Natural killer cell (primary cell): Measurements from ENCODE around the gene HBG2. TPM values are rescaled to one million over a fixed set of nuclear protein-coding genes. Genes with fewer than 3 reads are reported as not detected.

ENCODE experiments used
- ATAC-seq, 3 donors: fragments of 150-1000 bp in 2 of 3; fragments of 200-7000 bp in 1 of 3; cut with Tn5 transposase; 1 replicate in 1 of 3; 2 replicates in 2 of 3; pipeline ENCODE4 v1.10.0; 2021; ENCODE audit warnings: mild to moderate bottlenecking in 2 of 3, moderate library complexity in 2 of 3
- DNase-seq, 2 donors: peaks; one replicate each; pipeline versions ENCODE4 v3.0.0 to v3.0.0-alpha.2; 2013 to 2021; ENCODE audit warnings: mixed read lengths in 1 of 2
- H3K27ac ChIP-seq: one replicate; pipeline ENCODE4 v1.5.1; 2013; ENCODE audit warnings: mild to moderate bottlenecking, low read length
- H3K27me3 ChIP-seq: one replicate; pipeline ENCODE4 v1.6.1; 2013; ENCODE audit warnings: low read length; ENCODE audit not compliant: control insufficient read depth, insufficient read depth
- H3K36me3 ChIP-seq: one replicate; pipeline ENCODE4 v1.6.1; 2013; ENCODE audit warnings: low read length; ENCODE audit not compliant: control insufficient read depth, insufficient read depth
- H3K4me1 ChIP-seq: one replicate; pipeline ENCODE4 v1.6.1; 2013; ENCODE audit warnings: low read length; ENCODE audit not compliant: control insufficient read depth, insufficient read depth
- H3K4me3 ChIP-seq: one replicate; pipeline ENCODE4 v1.5.1; 2013; ENCODE audit warnings: low read length
- H3K9me3 ChIP-seq: one replicate; pipeline ENCODE4 v1.6.1; 2013; ENCODE audit warnings: low read length; ENCODE audit not compliant: control insufficient read depth, insufficient read depth
- H3K27ac Mint-ChIP-seq, 2 donors: one replicate each; pipeline ENCODE4 v1.8.0; 2022; ENCODE audit warnings: mild to moderate bottlenecking in 2 of 2, mixed read lengths in 2 of 2, moderate library complexity in 1 of 2
- H3K27me3 Mint-ChIP-seq, 2 donors: one replicate each; pipeline ENCODE4 v1.8.0; 2022; ENCODE audit warnings: low read depth in 2 of 2, mixed read lengths in 2 of 2
- H3K36me3 Mint-ChIP-seq: one replicate; pipeline ENCODE4 v1.8.0; 2022; ENCODE audit warnings: mixed read lengths
- H3K4me1 Mint-ChIP-seq, 2 donors: one replicate each; pipeline ENCODE4 v1.8.0; 2022; ENCODE audit warnings: mixed read lengths in 2 of 2
- H3K4me3 Mint-ChIP-seq: one replicate; pipeline ENCODE4 v1.8.0; 2022; ENCODE audit warnings: mild to moderate bottlenecking, moderate library complexity, mixed read lengths
- H3K9me3 Mint-ChIP-seq, 2 donors: one replicate each; pipeline ENCODE4 v1.8.0; 2022; ENCODE audit warnings: mixed read lengths in 2 of 2
- CTCF ChIP-seq: fragments of 200-600 bp; IDR thresholded peaks from one replicate; pipeline ENCODE4 v1.8.0; 2022; ENCODE audit warnings: antibody characterized with exemption
- WGBS: methylation state at CpG from one replicate; pipeline ENCODE4 v1.1.7; 2013; ENCODE audit warnings: missing lambda C conversion rate; ENCODE audit not compliant: insufficient coverage; 5-methylcytosine and 5-hydroxymethylcytosine counted together
- intact Hi-C: fragments of 100-400 bp; cut with micrococcal nuclease; formaldehyde crosslinking; loops from one replicate; pipeline ENCODE4 v1.14.2; 2022
- total RNA-seq, 4 donors: library from RNA; stranded (reverse); fragments of 120-200 nt in 1 of 4; gene quantifications; one replicate each; pipeline versions ENCODE4 v1.2.3 to v1.2.4, GENCODE V29; 2013 to 2022

The HBG2 gene
- total RNA-seq, 3 donors from 2014 or later (not counting 1 experiment from before 2014, with no cell fraction given), result not detected

- Mint-ChIP-seq H3K4me1 (no peaks in the 10 kb centered on the region), H3K36me3 (no peaks in the 10 kb centered on the region), H3K9me3 (peaks cover 0 to 2% of the 10 kb centered on the region in 2 donors), H3K27me3 (peaks cover 5 to 10% of the 10 kb centered on the region in 2 donors), H3K27ac (no peak overlapping the region), H3K4me3 (no peak overlapping the region)
- H3K27ac ChIP-seq, result no peak overlapping the region
- no peaks in the 10 kb centered on the region for H3K36me3 ChIP-seq
- H3K4me3 ChIP-seq, result no peak overlapping the region
- WGBS, result 98% methylated on average over 2 of the region's 2 CpGs
- intact Hi-C loops, result no loop called here
- no peak for ATAC-seq
- no peaks in the 10 kb centered on the region for H3K27me3 ChIP-seq
- no peaks in the 10 kb centered on the region for H3K4me1 ChIP-seq
- DNase-seq, result no peak
- H3K9me3 ChIP-seq, result no peaks in the 10 kb centered on the region
- no peak for TF ChIP-seq CTCF
These were observed 17.2 kb downstream of the HBG2 start for GRCh38 chr11:5237420-5237819.

GRCh38 chr11:5235364-5236095 is 19.1 kb downstream of the HBG2 start:
- H3K27me3 Mint-ChIP-seq, result peaks cover 5 to 7% of the 10 kb centered on the region in 2 donors
- no peak overlapping the region for H3K27ac Mint-ChIP-seq
- H3K36me3 Mint-ChIP-seq, result no peaks in the 10 kb centered on the region
- no peak overlapping the region for H3K4me3 Mint-ChIP-seq
- H3K4me1 ChIP-seq, result no peaks in the 10 kb centered on the region
- H3K4me1 Mint-ChIP-seq, result no peaks in the 10 kb centered on the region
- H3K9me3 ChIP-seq, result no peaks in the 10 kb centered on the region
- no peak for DNase-seq
- intact Hi-C loops, result no loop called here
- no peak overlapping the region for H3K4me3 ChIP-seq
- 89% methylated on average over 1 of the region's 5 CpGs for WGBS
- H3K36me3 ChIP-seq, result no peaks in the 10 kb centered on the region
- no peak for TF ChIP-seq CTCF
- H3K9me3 Mint-ChIP-seq, result peaks cover 0 to 2% of the 10 kb centered on the region in 2 donors
- ATAC-seq, result no peak
- H3K27me3 ChIP-seq, result no peaks in the 10 kb centered on the region
- H3K27ac ChIP-seq, result no peak overlapping the region

GRCh38 chr11:5234381-5234834 is 20.2 kb downstream of the HBG2 start, which contains the start of gene HBD:
TSS of gene HBD (minus strand) at chr11:5234483. CDS start at chr11:5234433, 50 bp downstream.
- intact Hi-C loops, result no loop called here
- Histone ChIP-seq H3K27me3 (no peaks in the 10 kb centered on the region), H3K9me3 (no peaks in the 10 kb centered on the region), H3K27ac (no peak within 1 kb of the TSS), H3K4me3 (no peak within 1 kb of the TSS), H3K36me3 (no peaks in the 10 kb centered on the region), H3K4me1 (no peaks in the 10 kb centered on the region)
- H3K36me3 Mint-ChIP-seq, result no peaks in the 10 kb centered on the region
- 0% methylated on average over 1 of the region's 2 CpGs for WGBS
- no peak for DNase-seq
- TF ChIP-seq CTCF, result no peak
- peaks cover 5 to 7% of the 10 kb centered on the region in 2 donors for H3K27me3 Mint-ChIP-seq
- ATAC-seq, result no peak
- H3K9me3 Mint-ChIP-seq, result peaks cover 0 to 2% of the 10 kb centered on the region in 2 donors
- no peak within 1 kb of the TSS for H3K4me3 Mint-ChIP-seq
- no peaks in the 10 kb centered on the region for H3K4me1 Mint-ChIP-seq
- no peak within 1 kb of the TSS for H3K27ac Mint-ChIP-seq
